Ovary (tissue), 3 donors: ENCODE data around the gene KLRC3.

Experiments
- EP300 ChIP-seq: sonication (generic); formaldehyde crosslinking; IDR thresholded peaks from one replicate; pipeline ENCODE4 v1.6.1; 2017; ENCODE audit warnings: antibody characterized with exemption
- POLR2A ChIP-seq: fragments of 450-650 bp; IDR thresholded peaks from one replicate; pipeline ENCODE4 v1.6.1; 2017; ENCODE audit warnings: antibody characterized with exemption, mild to moderate bottlenecking, moderate library complexity
- TF ChIP-seq, protein P1 (sequence below), 3 donors: fragments of 450-650 bp in 2 of 3; fragments of 200-600 bp in 1 of 3; IDR thresholded peaks; one replicate each; pipeline versions ENCODE4 v1.5.1 to v1.8.0; 2016 to 2022; ENCODE audit warnings: antibody characterized with exemption in 3 of 3, mild to moderate bottlenecking in 1 of 3
- donor health status: DM: no; HTN: no; CAD: no.

DNA sequence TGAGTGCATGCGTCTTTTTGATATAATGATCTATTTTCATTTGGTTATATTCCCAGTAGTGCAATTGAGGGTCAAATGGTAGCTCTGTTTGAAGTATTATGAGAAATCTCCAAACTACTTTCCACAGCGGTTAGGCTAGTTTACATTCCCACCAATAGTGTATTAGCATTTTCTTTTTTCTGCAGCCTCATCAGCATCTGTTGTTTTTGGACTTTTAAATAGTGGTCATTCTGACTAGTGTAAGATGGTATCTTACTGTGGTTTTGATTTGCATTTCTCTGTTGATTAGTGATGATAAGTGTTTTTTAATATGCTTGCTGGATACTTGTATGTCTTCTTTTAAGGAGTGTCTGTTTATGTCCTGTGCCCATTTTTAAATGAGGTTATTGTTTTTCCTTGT lies 36.5 kb upstream of the KLRC3 start:
- TF ChIP-seq, protein P1, sequence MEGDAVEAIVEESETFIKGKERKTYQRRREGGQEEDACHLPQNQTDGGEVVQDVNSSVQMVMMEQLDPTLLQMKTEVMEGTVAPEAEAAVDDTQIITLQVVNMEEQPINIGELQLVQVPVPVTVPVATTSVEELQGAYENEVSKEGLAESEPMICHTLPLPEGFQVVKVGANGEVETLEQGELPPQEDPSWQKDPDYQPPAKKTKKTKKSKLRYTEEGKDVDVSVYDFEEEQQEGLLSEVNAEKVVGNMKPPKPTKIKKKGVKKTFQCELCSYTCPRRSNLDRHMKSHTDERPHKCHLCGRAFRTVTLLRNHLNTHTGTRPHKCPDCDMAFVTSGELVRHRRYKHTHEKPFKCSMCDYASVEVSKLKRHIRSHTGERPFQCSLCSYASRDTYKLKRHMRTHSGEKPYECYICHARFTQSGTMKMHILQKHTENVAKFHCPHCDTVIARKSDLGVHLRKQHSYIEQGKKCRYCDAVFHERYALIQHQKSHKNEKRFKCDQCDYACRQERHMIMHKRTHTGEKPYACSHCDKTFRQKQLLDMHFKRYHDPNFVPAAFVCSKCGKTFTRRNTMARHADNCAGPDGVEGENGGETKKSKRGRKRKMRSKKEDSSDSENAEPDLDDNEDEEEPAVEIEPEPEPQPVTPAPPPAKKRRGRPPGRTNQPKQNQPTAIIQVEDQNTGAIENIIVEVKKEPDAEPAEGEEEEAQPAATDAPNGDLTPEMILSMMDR (IDR thresholded peaks at IDR 0.05), result no peak
- no peak for TF ChIP-seq EP300
- no peak for TF ChIP-seq POLR2A
